GM12873 (cell line): ENCODE measurements around the gene PRDM12.

Experiments used
- TF ChIP-seq, protein P1 (sequence below): IDR thresholded peaks from 2 replicates; pipeline ENCODE4 v1.5.1; 2012; ENCODE audit warnings: low read depth, mild to moderate bottlenecking, moderate library complexity, low read length, control low read depth; ENCODE audit not compliant: insufficient read depth; ENCODE audit errors: missing control alignments

The PRDM12 gene

DNA sequence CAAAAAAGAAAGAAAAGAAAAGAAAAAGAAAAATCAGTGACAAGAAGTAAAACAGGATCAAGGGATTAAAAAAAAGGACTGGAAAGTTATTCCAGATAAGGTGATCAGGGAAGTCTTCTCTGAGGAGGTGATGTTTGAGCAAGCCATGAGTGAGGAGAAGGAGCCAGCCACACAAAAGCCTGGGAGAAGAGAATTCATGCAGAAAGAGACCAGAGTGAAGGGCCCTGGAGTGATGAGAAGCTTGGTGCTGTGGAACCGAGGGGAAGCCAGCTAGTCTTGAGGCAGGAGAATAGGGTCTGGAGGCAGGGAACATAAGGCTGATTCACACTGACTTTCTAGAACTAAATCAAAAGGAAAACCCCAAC is 25.2 kb downstream of the PRDM12 start:
- TF ChIP-seq, protein P1, sequence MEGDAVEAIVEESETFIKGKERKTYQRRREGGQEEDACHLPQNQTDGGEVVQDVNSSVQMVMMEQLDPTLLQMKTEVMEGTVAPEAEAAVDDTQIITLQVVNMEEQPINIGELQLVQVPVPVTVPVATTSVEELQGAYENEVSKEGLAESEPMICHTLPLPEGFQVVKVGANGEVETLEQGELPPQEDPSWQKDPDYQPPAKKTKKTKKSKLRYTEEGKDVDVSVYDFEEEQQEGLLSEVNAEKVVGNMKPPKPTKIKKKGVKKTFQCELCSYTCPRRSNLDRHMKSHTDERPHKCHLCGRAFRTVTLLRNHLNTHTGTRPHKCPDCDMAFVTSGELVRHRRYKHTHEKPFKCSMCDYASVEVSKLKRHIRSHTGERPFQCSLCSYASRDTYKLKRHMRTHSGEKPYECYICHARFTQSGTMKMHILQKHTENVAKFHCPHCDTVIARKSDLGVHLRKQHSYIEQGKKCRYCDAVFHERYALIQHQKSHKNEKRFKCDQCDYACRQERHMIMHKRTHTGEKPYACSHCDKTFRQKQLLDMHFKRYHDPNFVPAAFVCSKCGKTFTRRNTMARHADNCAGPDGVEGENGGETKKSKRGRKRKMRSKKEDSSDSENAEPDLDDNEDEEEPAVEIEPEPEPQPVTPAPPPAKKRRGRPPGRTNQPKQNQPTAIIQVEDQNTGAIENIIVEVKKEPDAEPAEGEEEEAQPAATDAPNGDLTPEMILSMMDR: no peak

DNA sequence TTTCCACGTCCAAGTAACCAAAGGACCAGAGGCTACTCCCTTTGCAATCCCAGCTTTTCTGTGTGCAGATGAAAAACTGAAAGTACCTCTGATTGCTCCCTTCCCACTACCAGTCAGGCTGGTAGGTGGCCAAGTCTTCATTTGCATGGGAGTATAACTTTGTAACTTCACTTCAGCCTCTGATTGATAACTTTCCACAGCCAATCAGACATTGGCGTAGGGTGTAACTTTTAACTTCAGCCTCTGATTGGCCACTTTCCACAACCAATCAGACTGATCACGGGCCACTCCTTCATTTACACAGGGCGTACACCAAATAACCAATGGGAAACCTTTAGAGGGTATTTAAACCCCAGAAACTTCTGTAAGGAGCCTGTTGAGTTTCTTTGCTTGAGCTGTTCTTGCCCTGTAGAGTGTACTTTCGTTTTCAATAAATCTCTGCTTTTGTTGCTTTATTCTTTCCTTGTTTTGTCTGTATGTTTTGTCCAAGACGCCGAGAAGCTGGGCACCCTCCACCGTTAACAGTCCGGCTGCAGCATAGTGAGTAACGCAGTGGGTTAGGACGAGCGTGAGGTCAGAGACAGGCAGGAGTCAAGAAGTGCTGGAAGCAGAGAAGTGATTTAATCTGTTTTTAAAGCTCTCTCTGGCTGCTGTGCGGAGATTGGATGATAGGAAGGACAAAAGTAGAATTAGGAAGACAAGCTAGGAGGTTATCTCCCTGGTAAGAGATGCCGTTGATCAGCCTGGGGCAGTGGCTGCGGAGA is 25.7 kb downstream of the PRDM12 start:
- TF ChIP-seq, protein P1: no peak

DNA sequence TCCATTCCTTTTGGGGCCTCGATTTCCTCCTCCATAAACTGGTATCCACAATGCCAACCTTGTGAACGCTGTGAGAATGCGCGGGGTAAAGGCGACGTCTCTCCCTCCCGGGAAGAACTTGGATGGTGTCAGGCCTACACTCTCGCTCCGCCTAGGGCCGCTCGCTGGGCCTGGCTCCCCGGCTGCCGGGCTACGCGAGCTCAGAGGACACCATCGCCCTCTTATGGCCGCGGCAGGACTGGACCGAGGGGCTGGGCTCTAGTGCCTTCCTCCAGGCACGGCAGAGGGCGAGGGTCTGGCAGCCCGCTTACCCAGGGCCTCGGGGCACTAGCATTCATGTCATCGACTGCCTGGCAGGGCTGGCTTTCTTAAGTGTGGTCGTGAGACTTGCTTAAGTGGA is 27.9 kb downstream of the PRDM12 start:
- TF ChIP-seq, protein P1: peak; percentile 28

DNA sequence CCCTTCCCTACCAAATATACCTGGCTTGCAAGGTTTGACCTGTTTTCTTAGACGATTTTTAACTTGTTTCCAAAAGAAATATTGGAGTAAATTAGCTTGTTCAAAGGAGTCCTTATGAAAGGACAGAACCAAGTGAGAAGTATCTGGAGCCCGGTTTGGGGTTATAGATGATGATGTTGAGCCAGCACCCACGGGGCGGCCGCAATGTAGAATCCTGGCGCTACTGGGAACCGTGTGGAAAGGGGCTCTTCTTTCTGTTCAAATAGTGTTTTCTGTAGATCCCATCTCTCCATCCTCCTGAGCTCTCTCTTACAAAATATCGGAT is 28.7 kb downstream of the PRDM12 start:
- TF ChIP-seq, protein P1: no peak

DNA sequence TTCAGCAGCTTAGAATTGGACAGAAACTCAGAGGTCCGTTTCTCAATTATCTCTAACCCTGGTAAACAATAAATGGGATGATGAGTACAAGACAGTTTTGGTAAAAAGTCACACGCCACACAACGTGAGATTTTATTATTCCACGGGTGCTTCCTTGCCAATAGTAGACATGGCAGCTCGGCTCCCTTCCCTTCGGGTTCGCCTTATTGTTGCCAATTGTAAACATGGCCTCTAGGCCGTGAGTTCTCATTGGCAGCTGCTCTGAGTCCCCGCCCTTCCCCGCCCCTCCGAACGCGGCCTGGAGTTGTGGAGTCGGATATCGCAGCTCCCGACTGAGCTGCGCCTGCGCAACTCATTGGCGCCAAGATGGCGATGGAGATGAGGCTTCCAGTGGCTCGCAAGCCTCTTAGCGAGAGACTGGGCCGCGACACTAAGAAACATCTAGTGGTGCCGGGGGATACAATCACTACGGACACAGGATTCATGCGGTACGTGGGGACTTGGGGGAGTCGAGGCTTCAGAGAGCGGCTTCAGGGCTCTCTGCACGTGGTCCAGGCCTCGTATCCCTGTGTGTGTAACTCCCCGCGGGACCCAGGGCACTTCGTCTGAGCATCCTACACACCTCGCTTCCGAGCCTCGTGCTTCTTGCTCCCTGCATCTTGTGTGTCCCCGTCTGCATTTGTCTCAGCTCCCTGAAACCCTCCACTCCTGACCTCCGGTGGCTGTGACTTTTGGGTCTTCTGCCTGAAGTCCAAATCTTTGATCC is 29.2 kb downstream of the PRDM12 start, which contains the start of gene EXOSC2:
TSS of gene EXOSC2 (plus strand) at position 355 of the 766 bp plus-strand sequence. CDS start at position 367, 12 bp downstream.
- TF ChIP-seq, protein P1: no peak

DNA sequence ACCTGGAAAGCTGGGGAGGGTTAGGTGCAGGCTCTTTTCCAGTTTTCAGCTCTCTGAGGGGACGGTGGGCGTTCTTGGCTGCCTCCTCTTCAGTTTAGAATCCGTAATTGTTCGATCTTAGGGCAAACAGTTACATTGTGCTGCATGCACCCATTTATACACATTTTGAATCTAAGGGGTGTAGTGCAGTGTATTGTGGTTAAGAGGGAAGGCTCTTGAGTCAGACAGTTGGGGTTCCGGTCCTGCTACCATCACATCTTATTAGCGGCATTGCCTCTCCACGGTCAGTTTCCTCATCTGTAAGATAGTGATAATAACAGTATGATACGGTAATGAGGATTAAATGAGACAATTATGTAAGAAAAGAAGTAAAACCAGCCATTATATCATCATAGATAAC is 29.8 kb downstream of the PRDM12 start:
- TF ChIP-seq, protein P1: no peak

DNA sequence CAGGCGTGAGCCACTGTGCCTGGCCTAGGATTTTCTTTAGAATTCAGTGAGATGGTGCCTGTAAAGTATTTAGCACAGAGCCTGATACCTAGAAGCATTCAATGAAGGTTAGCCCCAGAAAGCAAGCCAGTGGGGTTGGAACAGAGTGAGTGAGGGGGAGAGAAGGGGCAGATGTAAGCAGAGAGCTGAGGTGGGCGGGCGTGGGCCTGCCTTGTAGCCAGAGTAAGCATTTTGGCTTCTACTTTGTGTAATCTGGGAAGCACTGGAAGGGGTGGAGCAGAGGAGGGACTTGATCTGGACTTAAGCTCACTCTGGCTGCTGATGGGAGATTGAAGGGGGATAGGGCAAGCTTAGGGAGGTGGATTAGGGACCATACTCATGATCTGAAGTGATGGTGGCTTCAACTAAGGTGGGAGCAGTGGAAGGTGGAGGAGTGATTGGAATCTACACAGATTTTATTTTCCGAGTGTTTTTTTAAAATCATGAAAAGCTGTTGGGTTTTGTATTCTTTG is 31.8 kb downstream of the PRDM12 start:
- TF ChIP-seq, protein P1: no peak
